Measurements from ENCODE around the gene ARID1B.

The ARID1B gene

DNA sequence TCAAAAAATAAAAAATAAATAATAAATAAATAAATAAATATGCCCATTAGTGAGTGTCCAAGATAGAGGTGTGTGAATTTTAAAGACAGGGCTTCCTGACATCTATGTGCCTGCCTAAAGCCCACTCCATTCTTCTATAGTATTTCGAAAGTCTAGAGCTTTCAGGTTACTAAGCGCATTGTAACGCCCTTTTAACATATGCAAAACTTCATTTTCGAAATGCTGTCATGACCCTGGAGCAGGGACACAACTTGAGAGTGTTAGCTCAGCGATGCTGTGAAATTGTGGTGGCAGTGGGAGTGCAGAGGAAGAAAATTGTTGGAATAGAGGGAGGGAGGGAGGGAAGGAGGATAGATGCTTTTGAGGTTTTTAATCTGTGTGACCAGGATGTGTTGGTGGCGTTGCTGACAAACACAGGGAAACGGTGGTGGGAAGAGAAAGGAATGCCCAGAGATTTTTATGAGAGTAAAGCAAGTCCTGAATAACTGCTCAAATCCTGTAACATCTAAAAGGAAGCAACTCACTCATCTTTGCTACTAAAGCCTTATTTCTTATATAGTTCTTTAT lies 169.3 kb downstream of the ARID1B start:
- no peak for DNase-seq

DNA sequence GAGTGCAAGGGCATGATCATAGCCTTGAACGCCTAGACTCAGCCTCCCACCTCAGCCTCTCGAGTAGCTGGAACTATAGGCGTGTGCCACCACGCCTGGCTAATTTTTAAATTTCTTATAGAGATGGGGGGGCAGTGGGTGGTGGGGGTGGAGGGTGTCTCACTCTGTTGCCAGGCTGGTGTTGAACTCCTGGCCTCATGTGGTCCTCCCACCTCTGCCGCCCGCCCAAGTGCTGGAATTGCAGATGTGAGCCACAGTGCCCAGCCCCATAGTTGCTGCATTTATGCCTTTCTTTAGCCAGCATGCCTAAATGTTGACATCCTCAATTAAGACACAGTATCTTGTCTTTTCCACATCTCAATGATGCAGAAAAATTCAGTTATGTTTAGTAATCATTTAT lies 171.1 kb downstream of the ARID1B start:
- no peak for DNase-seq

DNA sequence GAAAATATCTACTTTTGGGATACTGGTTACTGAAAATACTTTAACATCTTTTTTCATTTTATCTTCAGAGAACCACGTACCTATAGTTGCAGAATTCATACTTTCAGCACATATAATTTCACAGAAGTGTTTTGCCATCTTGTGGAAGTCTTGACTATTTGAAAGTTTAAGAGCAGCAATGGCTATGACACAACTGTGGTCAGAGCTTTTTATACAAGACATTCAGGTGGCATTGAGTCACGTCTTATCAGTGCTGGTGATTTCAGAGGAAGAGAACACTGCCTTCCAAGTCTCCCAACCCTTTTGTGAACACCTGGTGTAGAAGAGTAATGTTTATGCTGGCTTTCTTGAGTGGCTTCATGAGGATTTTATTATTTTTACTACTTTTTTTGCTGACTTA lies 171.6 kb downstream of the ARID1B start:
- no peak for DNase-seq

DNA sequence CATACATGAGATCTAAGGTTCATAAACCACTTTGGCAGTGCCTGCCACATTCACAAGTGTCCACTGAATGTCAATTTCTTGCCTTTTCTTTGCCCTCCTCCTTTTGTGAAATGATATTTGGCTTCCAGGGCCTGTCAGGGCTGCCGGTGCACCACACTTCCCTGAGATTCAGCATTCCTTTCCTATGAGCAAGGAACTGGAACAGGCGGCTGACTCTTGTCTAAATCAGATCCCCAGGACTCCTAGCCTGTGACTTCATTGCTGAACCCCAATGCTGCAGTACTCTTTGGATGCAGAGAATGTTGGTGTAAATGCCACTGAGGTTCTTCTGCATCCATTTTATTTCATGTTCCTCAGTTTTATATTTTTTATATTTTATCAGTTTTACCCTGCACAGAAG lies 172.2 kb downstream of the ARID1B start:
- no peak for DNase-seq

DNA sequence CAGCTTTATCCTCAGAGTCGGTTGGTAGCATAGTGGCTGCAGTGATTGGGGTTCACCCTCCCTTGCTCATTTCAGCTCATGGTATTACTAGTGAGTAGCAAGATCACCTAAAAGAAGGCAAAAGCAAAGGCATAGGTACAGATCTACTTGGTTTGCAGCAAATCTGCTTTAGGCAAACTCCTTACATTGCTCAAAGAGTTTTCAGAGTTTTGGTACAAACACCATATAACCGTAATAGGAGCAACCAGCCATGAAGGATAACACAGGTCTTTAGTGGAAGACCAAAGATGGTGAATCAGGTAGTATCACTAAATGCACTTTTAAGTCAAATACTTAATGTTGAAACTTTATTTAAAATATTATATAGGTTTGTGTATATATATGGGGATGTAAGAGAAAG lies 172.9 kb downstream of the ARID1B start:
- DNase-seq = no peak

DNA sequence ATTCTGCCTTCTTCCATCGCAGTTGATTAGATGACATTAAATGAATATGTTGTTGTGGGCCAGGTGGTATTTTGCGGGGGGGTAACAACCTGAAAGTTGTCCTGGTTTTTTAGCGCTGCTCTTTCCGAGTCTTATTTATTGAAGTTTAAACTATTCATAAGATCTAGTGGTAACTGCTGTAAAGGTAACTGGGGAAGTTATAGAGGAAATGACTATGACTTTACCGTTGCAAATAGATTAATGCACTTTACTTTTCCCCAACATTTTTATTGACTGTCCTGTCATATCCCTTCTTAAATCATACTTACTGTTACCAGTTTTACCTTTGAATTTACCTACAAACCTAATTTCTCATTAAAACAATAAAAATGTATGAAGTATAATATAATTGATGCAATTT lies 173.4 kb downstream of the ARID1B start:
- DNase-seq = no peak

DNA sequence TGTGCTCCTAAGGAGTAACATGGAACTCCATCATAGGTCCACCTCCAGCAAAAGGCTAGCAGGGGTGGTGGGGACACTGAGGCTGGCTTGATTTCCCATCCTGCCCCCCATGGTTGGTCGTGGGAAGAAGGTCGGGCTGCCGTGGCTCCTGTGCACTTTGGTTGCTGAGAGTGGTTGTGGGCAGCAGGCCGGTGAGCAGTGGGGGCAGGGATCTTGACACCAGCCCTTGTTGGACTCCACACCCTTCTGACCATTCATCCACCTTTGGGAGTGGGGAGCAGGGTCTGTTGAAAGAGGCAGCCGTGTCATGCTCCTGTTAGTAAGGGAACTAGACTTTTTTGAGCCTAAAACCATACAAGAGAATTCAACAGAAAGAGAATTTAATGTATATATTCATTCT lies 175.2 kb downstream of the ARID1B start:
- DNase-seq = no peak

DNA sequence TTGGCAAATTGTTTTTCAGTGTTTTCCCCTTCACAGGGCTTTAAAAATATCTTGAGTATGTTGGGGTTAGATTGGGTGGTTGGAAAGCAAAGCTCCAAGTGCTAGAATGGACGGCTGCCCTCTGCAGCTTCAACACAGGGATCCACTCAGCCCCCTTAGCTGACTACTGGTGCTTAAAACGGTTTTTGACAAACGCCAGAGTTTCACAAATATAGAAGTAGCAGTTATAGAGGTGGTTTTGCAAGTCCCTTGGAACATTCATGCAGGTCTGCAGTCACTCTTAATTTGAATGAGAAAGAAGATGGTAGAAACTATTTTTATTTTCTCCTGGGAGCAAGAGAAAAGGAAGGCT lies 175.9 kb downstream of the ARID1B start:
- no peak for DNase-seq

DNA sequence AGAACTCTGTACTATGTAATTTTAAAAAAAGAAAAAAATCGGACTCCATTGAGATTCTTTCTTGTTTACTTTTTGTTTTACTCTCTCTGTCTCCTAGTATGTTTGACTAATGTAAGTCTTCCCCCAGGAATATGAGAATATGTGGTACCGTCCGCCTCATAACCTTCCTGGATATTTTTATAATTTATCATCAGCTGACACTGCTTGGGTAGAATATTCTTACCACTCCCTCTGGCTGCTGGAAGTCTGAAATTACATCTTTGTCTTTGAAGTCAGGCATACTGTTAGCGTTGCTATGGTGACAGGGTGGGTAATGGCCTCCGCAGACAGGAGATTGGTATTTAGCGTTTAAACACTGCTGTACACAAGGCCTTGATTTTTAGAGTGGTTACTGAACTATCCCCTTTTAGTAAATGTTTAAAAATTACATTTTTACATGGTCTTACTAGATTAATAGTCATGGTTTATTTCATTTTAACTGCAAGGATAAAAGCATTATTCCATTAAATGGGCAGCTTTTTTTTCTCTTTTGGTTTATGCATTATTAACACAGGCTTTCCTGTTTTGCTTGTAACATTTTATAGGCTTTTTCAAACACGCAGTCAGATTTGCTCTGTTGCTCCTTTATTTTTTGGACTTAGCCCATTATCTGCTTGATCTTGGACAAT lies 176.4 kb downstream of the ARID1B start:
- peak; percentile 73 for DNase-seq

DNA sequence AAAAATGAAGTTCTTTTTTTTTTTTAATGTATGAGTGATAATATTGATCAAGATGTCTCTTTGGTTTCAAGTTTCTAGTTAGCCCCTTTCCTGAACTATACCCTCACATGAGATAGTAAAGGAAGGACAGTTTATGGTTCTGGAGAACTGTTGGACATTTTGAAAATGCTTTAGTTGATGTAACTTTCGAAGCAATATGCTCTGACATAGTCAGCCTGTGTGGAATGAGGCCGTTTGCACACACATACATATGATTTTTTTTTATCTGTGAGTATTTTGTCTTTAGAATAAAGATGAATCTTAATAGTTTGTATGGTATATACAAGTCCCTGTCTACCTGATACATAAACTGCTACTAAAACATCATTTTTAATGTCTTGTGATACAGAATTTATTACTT lies 177.0 kb downstream of the ARID1B start:
- DNase-seq = no peak

DNA sequence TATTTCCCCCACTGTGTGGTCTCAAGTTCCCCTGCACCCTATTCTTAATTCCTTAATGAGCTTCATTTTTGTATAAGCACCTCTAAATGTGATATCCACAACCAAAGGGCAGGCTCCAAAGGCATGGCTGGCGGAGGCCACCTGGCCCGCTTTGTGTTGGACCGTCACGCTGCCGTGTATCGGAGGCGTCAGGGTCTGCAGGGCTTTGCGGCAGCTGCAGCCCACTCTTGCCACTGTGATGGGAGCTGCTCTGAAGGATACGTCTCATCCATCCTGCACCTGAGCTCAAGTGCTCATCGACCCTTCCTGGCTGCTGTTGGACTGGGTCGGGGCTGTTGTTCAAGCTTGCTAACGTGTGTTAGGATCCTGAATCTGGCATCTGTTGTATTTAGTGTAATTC lies 177.6 kb downstream of the ARID1B start:
- no peak for DNase-seq

DNA sequence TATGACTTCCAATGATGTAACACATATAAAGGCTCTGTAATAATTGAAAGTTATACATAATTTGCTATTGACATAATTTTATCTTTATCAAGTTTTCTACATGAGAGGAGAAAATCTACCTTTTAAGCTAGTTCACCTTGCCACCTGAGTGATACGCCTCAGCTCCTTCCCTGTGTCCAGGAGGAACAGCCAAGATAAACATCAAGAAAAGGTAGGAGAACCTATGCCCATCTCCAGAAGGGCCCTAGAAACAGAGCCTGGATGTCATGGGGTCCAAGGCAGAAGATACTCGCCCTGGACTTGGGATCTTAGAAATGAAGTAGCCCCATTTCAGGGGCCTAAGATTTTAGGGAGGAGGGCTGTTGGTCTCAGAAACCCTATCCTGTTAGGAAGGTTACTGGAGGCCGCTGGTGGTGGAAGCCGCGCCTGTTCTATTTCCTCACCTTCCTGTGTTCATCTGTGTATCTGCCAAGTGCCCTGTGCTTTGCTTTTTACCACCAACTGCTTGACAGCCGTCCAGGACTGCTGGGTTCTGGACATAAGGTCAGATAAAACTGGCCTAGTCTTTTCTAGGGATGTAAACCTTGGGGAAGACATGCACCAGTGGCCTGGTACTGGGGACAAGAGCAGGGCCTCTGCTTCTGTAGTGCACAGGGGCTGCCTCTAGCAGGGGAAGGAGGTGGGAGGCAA lies 178.5 kb downstream of the ARID1B start:
- DNase-seq = no peak

DNA sequence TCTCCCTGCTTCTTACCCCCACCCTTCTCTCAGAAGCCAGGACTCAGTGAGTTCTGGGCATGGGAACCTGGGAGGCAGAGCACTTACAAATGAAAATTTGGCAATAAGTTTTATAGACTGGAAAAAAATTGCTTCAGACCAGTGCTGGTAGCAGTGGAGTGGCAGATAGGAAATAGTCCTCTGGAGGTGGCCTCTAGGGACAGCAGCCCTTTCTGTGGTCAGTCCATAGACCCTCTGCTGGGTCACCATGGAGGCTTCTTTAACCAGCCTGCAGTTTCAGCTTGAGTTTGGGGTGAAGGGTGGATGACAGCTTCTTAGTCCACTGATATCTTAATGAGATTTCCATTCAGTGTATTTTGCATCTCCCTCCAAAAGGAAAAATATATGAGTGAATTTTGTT lies 179.1 kb downstream of the ARID1B start:
- no peak for DNase-seq

DNA sequence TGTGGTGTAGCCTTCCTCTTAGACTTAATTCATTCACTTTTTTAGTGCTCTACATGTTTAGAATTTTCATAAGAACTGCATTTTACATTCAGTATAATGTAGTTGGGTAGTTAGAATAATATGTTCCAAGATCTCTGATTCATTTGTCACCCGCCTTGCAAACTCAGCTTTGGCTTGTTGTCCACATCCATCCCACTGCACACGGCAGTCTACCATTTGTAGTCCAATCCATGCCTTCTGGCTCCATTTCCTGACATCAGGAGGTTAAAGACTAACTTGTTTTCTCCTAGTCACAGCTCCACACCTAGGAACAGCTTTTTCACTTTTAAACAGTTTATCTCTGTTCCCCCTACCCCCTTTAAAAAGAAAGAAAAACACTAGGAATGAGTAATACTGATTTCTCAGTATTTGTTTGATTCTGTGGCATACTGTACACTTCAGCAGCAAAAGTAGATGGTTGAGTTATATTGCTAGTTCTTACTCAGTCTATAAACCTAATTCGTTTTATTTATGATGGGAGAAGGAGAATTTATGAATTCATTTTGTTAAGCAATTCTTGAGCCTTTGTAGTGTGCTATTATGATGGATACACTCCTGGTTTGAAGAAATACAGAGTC lies 180.9 kb downstream of the ARID1B start:
- no peak for DNase-seq

DNA sequence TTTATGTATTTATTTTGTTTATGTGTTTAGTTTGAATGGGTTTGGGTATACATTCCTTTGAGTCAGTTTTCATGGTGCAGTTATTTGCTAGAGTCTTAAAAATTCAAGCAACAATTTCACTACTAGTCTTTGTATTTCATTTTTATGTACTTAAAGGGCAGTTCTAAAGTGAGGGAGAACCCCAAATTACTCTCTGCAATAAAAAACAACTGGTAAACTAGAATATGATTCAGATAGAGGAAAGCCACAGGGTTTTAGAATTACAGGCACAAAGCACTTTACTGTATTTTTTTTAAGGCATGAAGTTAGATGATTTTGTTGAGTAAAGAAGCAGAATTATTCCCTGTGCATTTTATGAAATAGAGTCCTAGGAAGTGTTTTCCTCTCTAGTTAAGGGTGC lies 183.3 kb downstream of the ARID1B start:
- no peak for DNase-seq

DNA sequence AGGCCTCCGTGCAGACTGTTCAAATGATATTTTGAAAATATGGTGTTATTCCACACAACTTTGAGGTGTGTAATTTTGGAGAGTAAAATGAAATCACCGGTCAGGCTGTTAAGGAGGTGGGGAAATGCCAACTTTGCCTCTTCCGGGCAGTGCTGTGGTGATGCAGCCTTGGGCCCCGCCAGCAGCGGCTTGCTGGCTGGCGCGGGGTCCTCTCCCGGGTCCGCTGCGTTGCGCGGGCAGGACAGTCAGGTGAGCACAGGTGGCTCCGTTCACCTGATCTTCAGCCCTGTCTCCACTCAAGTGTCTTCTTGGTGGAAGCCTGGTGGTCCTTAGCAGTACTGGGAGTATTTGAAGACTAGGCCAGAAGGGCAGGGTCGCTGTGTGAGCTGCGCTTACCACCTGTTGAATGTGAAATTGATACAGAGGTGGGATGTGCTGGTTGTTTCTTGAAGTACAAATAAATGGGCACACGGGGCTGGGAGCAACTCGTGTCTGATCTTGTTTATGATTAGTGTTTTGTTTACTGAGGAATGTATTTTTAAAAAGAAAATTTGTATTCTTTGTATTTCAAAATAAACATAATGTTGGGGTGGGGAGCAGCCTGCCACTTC lies 184.2 kb downstream of the ARID1B start:
- no peak for DNase-seq

DNA sequence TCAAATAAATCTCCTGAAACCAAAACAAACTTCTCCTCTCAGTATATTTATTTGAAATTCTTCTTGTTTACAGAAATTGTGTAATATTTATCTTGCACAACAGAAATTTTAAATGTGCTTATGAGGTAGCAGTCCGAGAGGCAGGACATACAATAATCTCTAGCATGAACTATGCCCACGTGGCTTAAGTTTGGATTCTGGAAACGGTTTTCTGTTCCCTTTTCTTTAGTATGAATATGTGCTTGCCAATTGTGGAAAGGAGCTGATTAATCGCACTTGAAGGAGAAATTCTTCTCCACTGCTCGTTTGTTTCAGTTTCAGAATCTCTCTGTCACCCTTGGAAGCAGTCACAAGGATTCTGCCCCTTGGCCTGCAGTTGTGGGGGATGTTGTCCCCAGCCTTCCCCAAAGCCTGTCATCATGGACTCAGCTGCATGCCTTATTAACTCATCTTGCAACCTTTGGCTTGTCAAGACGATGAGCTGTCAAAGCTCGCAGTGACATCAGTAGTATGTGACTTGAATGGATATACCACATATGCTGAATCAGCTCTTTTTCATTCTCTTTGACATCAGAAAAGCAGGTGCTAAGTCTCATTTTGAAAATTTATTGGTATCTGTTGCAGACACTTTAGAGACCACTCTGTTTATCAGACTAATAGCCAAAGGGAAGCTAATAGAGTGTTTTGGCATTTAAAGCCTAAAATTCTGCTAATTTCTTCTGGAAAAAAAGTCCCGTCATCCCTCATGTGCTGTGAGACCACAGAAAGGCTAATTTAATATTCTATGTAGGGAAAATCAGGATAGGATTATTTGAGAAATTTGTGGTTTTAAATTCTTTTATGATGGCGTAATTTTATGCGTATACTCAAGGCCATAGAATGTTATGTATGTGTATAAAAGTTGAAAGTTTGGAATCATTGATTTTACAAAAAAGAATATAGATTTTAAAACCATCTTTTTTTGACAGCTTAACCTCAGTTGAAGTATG lies 186.8 kb downstream of the ARID1B start:
- peak; percentile 8 for DNase-seq

DNA sequence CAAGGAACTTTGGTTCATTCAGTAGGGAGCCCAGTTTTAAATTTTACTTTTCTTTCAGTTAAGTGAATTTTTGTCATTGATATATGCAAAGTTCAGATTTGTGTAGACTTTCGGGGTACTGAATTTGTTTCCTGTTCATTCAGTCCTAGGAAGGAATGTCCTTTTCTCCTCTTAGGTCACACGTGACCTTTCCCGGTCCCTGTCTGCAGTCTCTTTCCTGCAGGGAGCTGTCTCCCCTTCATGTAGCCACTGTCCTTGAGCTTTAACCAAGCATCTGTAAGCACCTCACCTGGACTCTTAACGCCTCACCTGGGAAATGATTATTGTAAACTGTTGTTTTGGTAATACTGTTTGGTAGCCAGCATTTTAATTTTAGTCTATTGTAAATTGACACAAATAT lies 190.7 kb downstream of the ARID1B start:
- DNase-seq = no peak

DNA sequence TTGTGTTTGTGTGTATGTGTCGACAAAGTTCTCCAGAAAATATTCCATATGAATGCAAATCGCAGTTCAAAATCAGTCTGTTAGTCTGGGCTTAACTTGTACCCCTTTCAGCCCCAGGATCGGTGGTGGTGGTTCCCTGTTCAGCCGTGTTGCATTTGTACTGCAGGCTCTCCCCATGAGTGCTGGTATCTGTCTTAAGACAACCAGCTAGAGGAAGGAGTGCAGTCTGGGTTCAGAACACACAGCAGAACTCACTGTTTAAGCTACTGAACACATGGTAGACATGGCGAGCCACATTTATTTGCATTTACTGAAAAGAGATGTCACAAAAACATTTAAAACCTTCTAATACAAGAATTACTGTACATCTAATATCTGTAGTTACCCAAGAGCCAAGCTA lies 192.1 kb downstream of the ARID1B start:
- DNase-seq = no peak

DNA sequence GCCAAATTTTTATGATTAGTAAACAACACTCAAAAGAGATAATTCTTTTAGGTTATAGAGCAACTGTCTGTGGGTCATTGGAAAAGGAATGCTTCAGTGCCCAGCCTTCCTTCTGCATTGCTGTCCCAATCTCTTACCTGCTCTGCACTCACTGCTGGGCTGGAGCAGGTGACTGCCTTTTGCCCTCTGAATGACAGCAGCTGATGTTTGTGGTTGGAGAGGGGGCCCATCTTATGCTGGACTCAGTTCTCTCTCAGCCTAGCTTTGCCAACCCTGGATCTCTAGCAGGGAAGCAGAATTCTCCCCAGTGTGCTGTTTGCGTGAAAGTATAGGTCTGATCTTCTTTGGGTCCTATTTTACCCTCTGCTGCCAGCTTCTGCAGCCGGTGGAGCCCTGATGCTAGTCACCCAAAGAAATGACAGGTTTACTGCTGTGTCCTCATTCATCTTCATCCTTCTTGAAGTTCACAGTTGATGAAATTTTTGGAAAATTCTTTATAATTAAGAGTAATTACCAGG lies 193.5 kb downstream of the ARID1B start:
- no peak for DNase-seq

DNA sequence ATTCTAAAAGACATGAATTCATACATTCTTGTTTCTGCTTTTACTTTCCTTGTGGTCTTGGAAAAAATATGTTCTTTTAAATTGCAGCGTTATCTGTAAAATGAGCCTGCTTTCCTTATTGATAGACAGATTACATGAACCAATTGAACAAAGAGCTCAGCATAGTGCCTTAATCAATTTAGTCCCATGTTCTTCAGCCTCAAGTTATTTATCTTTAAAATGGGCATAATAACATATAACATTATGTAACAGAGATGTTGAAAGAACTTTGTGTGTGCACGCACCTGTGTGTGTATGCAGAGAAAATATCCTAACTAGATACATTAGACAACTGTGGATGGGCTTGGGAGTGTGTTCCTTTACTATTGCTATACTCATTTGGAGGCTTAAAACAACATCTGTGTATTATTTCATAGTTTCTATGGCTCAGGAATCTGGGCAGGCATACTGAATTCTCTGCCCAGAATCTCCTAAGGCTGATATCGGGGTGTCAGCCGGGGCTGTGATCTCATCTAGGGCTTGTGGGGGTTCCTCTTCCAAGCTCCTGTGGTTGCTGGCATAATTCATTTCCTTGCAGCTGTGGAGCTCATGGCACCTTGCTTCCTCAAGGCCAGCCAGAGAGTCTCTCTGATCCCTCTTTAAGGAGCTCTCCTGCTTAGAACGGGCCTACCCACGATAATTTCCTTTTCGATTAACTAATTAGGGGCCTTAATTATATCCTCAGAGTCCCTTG lies 194.1 kb downstream of the ARID1B start:
- no peak for DNase-seq

DNA sequence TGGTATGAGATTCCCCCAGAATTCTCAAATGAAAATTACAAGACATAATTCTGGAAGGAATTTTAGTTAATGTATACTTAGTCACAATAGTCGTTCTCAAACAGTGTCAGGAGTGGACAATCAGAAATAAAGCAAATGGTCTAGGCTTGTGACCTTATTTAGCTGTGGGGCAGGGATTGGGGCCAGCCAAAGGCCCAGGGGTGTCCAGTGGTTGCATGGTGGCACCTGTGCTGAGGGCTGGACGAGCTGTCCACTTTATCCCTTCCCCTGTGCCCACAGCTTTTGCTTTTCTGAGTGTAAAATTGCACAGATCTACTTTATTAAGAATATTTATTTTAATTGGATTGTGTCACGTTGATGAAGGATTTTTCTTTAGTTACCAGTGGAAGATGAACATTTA lies 195.0 kb downstream of the ARID1B start:
- no peak for DNase-seq

Measured in CD4-positive, alpha-beta T cell treated with Interleukin-21 for 1 hour (primary cell).